HepG2 (cell line): Measurements from ENCODE around the gene PLCB4. TPM values are rescaled to one million over a fixed set of nuclear protein-coding genes. Genes with fewer than 3 reads are reported as not detected.

Source experiments
- ATAC-seq: fragments of 200-7000 bp; cut with Tn5 transposase; 3 replicates; pipeline ENCODE4 v1.9.1; 2020; ENCODE audit warnings: mild to moderate bottlenecking, moderate library complexity
- BruUV-seq: library from RNA; stranded (reverse); fragments of 400-500 nt; replicated peaks from 2 replicates; lab custom pipeline; 2021; lab: Mats Ljungman, UMichigan
- CTCF ChIA-PET: fragments of 300-600 bp; formaldehyde crosslinking; extraction: SDS; loops from one replicate; lab custom pipeline; 2021; ENCODE audit warnings: low total read pairs, inconsistent platforms, low intra/inter-chr PET ratio; lab: Yijun Ruan, JAX
- POLR2A ChIA-PET: fragments of 350-600 bp; sonication (Branson Sonifier 250); formaldehyde crosslinking; loops from one replicate; lab custom pipeline; 2020; ENCODE audit warnings: antibody characterized with exemption, inconsistent platforms; lab: Yijun Ruan, JAX
- DNase-seq: peaks from one replicate; pipeline ENCODE4 v3.0.0-alpha.2; 2015; ENCODE audit warnings: low spot score
- FAIRE-seq: peaks from 3 replicates; lab custom pipeline; 2011; peaks lifted over from hg19 to GRCh38; lab: Jason Lieb, UNC
- H2AFZ ChIP-seq: one replicate; pipeline ENCODE4 v1.6.1; 2011; ENCODE audit warnings: low read length, inconsistent platforms
- H3K27ac ChIP-seq: fragments of 300-600 bp; 3 replicates; pipeline ENCODE4 v1.8.0; 2011; ENCODE audit warnings: mixed run types, mild to moderate bottlenecking, mixed read lengths, low read length, inconsistent platforms; ENCODE audit not compliant: insufficient read depth; ENCODE audit errors: extremely low read length
- H3K27me3 ChIP-seq, 2 experiments: fragments of 200-600 bp in 1 of 2; 2 replicates in 1 of 2; 3 replicates in 1 of 2; pipeline versions ENCODE4 v1.6.0 to v1.8.0; 2011; ENCODE audit warnings: low read length in 2 of 2, mild to moderate bottlenecking in 2 of 2, moderate library complexity in 2 of 2, inconsistent platforms in 1 of 2; ENCODE audit not compliant: insufficient read depth in 2 of 2, control insufficient read depth in 1 of 2
- H3K36me3 ChIP-seq, 2 experiments: fragments of 200-600 bp in 1 of 2; replicated peaks in 1 of 2; 2 replicates in 1 of 2; 3 replicates in 1 of 2; pipeline versions ENCODE4 v1.5.1 to v1.8.0; 2011; ENCODE audit warnings: low read length in 2 of 2, inconsistent platforms in 1 of 2; ENCODE audit not compliant: insufficient read depth in 2 of 2, control insufficient read depth in 1 of 2
- H3K4me1 ChIP-seq: 2 replicates; pipeline ENCODE4 v1.5.1; 2012; ENCODE audit warnings: low read length, inconsistent platforms; ENCODE audit not compliant: insufficient read depth
- H3K4me2 ChIP-seq: 2 replicates; pipeline ENCODE4 v1.6.0; 2011; ENCODE audit warnings: low read depth, low read length, inconsistent platforms
- H3K4me3 ChIP-seq, 3 experiments: fragments of 200-600 bp in 1 of 3; sonication (generic), shearing (Covaris generic) in 1 of 3; replicated peaks in 1 of 3; 2 replicates each; pipeline ENCODE4 v1.5.1; 2011 to 2016; ENCODE audit warnings: low read length in 3 of 3, inconsistent platforms in 2 of 3, low read depth in 2 of 3, mild to moderate bottlenecking in 2 of 3, control low read depth in 1 of 3, mixed read lengths in 1 of 3; ENCODE audit not compliant: insufficient read depth in 1 of 3
- H3K79me2 ChIP-seq: one replicate; pipeline ENCODE4 v1.6.1; 2011; ENCODE audit warnings: low read length, inconsistent platforms; ENCODE audit not compliant: insufficient read depth
- H3K9ac ChIP-seq: 2 replicates; pipeline ENCODE4 v1.6.0; 2011; ENCODE audit warnings: mild to moderate bottlenecking, low read depth, low read length, inconsistent platforms; ENCODE audit not compliant: insufficient read depth
- H3K9me3 ChIP-seq: 2 replicates; pipeline ENCODE4 v1.5.1; 2012; ENCODE audit warnings: mild to moderate bottlenecking, low read length
- H4K20me1 ChIP-seq: 2 replicates; pipeline ENCODE4 v1.6.0; 2011; ENCODE audit warnings: inconsistent platforms, mild to moderate bottlenecking, low read length, moderate library complexity; ENCODE audit not compliant: insufficient read depth
- ELF1 ChIP-seq: sonication (generic); formaldehyde crosslinking; IDR thresholded peaks from 2 replicates; pipeline ENCODE4 v1.4.0; 2020; ENCODE audit warnings: missing genetic modification reagents
- KDM5A ChIP-seq: fragments of 200-600 bp; sonication (generic); IDR thresholded peaks from 2 replicates; pipeline ENCODE4 v1.7.0; 2018; ENCODE audit warnings: antibody characterized with exemption, mild to moderate bottlenecking, low read length, borderline replicate concordance
- KLF13 ChIP-seq: sonication (generic); formaldehyde crosslinking; IDR thresholded peaks from 2 replicates; pipeline ENCODE4 v1.4.0; 2020; ENCODE audit warnings: mild to moderate bottlenecking, missing genetic modification reagents
- NBN ChIP-seq: fragments of 450-650 bp; conservative IDR thresholded peaks from 2 replicates; pipeline ENCODE4 v1.6.1; 2017
- NFYC ChIP-seq: IDR thresholded peaks from 2 replicates; pipeline ENCODE4 v1.6.1; 2016; ENCODE audit warnings: missing genetic modification reagents, missing compliant biosample characterization
- SP4 ChIP-seq: sonication (generic); formaldehyde crosslinking; IDR thresholded peaks from 2 replicates; pipeline ENCODE4 v1.8.1; 2023; ENCODE audit warnings: mild to moderate bottlenecking, missing genetic modification reagents
- SRF ChIP-seq: IDR thresholded peaks from 2 replicates; pipeline ENCODE4 v1.6.1; 2011; ENCODE audit warnings: mild to moderate bottlenecking, low read depth, low read length, moderate library complexity
- ZNF263 ChIP-seq: sonication (generic); formaldehyde crosslinking; IDR thresholded peaks from 2 replicates; pipeline ENCODE4 v1.4.0; 2020; ENCODE audit warnings: missing genetic modification reagents
- ZNF317 ChIP-seq: sonication (generic); formaldehyde crosslinking; IDR thresholded peaks from 2 replicates; pipeline ENCODE4 v1.5.0; 2020; ENCODE audit warnings: mild to moderate bottlenecking, missing genetic modification reagents
- ZNF446 ChIP-seq: sonication (generic); formaldehyde crosslinking; IDR thresholded peaks from 2 replicates; pipeline ENCODE4 v1.5.0; 2020; ENCODE audit warnings: mild to moderate bottlenecking, missing genetic modification reagents
- ZNF460 ChIP-seq: sonication (generic); formaldehyde crosslinking; IDR thresholded peaks from 2 replicates; pipeline ENCODE4 v1.5.1; 2020; ENCODE audit warnings: missing genetic modification reagents, mild to moderate bottlenecking, borderline replicate concordance
- ZNF547 ChIP-seq: sonication (generic); formaldehyde crosslinking; IDR thresholded peaks from 2 replicates; pipeline ENCODE4 v1.5.1; 2020; ENCODE audit warnings: mild to moderate bottlenecking, missing genetic modification reagents
- ZNF766 ChIP-seq: sonication (generic); formaldehyde crosslinking; IDR thresholded peaks from 2 replicates; pipeline ENCODE4 v1.5.0; 2020; ENCODE audit warnings: missing genetic modification reagents, borderline replicate concordance
- WGBS: methylation state at CpG from one replicate; pipeline ENCODE4 v1.1.6; 2017; ENCODE audit warnings: low lambda C conversion rate; 5-methylcytosine and 5-hydroxymethylcytosine counted together
- in situ Hi-C: cut with HindIII; loops from 2 replicates; pipeline ENCODE4 v1.10.0; 2017; ENCODE audit warnings: low pct_unique_long_range_greater_than_20kb; ENCODE audit not compliant: extremely low pct_ligation_motif_present
- intact Hi-C: fragments of 100-400 bp; cut with micrococcal nuclease; formaldehyde crosslinking; loops from one replicate; pipeline ENCODE4 v1.10.0; 2022; ENCODE audit not compliant: unreplicated experiment
- polyA plus RNA-seq, 8 experiments: library from polyadenylated mRNA; depleted of rRNA in 3 of 8; stranded (reverse) in 7 of 8; unstranded in 1 of 8; fragments of >200 nt; fragmentation: Illumina TruSeq in 4 of 8; extraction: Trizol in 4 of 8; gene quantifications; 2 replicates each; pipeline versions ENCODE4 v1.2.1 to v1.2.3, GENCODE V29; 2011 to 2016; ENCODE audit warnings: low read depth in 4 of 8, missing spikeins in 1 of 8, mixed read lengths in 1 of 8; ENCODE audit not compliant: insufficient read depth in 1 of 8
- total RNA-seq, 5 experiments: library from RNA; depleted of rRNA; stranded (reverse); fragments of >200 nt; fragmentation: Illumina TruSeq; extraction: Trizol; gene quantifications; 2 replicates each; pipeline ENCODE4 v1.2.3, GENCODE V29; 2016; ENCODE audit warnings: low read depth in 1 of 5
- TF ChIP-seq, protein P1 (sequence below): sonication (generic); formaldehyde crosslinking; IDR thresholded peaks from 2 replicates; pipeline ENCODE4 v1.5.0; 2020; ENCODE audit warnings: missing genetic modification reagents
- TF ChIP-seq, protein P2 (sequence below): sonication (generic); formaldehyde crosslinking; IDR thresholded peaks from 2 replicates; pipeline ENCODE4 v1.9.0; 2022; ENCODE audit warnings: low read depth, missing genetic modification reagents

Gene PLCB4
- total and polyA plus RNA-seq, 2 of the 13 experiments (the other 11 are each of a cell fraction or from before 2014, with no cell fraction given) = 0.01 TPM; not detected in 1

DNA sequence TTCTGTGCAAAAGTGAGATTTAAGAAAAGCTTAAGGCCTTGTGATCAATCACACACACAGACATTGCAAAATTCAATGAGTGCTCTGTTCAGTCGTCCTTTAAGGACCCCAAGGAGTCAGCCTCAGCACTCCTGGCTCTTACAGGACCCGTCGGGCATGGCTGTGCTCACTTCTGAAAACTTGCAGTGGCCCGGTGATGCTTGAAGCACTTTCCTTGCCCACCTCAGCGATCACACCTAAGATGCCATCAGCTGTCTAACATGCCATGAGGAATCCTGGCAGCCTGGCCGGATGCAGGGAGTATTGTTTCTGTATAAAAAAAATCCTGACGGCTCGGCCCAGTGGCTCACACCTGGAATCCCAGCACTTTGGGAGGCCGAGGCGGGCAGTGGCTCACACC lies 344.1 kb downstream of the PLCB4 start:
- no peak overlapping the region for H3K27ac ChIP-seq
- peaks cover 0 to 7% of the 10 kb centered on the region in 2 experiments; a peak in 1 of 5 replicates for H3K27me3 ChIP-seq
- intact Hi-C loops = no loop called here
- POLR2A ChIA-PET = no interaction called here
- FAIRE-seq (no peak), DNase-seq (no peak), ATAC-seq (no peak)
- H2AFZ ChIP-seq = no peak overlapping the region
- no peaks in the 10 kb centered on the region for H3K9me3 ChIP-seq
- CTCF ChIA-PET = no interaction called here
- in situ Hi-C loops = loop anchor here (10.0 to 25.0 kb wide), 2 partner anchors 502 to 674 kb away; no protein-coding TSS in a partner anchor
- H3K4me2 ChIP-seq = no peak overlapping the region
- TF ChIP-seq ZNF460 (no peak), ELF1 (no peak), KDM5A (no peak), ZNF766 (no peak), SRF (no peak), ZNF446 (CRISPR knock-in tag) (no peak), NFYC (CRISPR knock-in tag) (no peak), ZNF317 (CRISPR knock-in tag) (no peak), SP4 (CRISPR knock-in tag) (no peak), KLF13 (no peak), NBN (no peak), ZNF263 (no peak), ZNF547 (CRISPR knock-in tag) (no peak)
- TF ChIP-seq, protein P1, sequence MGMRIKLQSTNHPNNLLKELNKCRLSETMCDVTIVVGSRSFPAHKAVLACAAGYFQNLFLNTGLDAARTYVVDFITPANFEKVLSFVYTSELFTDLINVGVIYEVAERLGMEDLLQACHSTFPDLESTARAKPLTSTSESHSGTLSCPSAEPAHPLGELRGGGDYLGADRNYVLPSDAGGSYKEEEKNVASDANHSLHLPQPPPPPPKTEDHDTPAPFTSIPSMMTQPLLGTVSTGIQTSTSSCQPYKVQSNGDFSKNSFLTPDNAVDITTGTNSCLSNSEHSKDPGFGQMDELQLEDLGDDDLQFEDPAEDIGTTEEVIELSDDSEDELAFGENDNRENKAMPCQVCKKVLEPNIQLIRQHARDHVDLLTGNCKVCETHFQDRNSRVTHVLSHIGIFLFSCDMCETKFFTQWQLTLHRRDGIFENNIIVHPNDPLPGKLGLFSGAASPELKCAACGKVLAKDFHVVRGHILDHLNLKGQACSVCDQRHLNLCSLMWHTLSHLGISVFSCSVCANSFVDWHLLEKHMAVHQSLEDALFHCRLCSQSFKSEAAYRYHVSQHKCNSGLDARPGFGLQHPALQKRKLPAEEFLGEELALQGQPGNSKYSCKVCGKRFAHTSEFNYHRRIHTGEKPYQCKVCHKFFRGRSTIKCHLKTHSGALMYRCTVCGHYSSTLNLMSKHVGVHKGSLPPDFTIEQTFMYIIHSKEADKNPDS = no peak
- TF ChIP-seq, protein P2, sequence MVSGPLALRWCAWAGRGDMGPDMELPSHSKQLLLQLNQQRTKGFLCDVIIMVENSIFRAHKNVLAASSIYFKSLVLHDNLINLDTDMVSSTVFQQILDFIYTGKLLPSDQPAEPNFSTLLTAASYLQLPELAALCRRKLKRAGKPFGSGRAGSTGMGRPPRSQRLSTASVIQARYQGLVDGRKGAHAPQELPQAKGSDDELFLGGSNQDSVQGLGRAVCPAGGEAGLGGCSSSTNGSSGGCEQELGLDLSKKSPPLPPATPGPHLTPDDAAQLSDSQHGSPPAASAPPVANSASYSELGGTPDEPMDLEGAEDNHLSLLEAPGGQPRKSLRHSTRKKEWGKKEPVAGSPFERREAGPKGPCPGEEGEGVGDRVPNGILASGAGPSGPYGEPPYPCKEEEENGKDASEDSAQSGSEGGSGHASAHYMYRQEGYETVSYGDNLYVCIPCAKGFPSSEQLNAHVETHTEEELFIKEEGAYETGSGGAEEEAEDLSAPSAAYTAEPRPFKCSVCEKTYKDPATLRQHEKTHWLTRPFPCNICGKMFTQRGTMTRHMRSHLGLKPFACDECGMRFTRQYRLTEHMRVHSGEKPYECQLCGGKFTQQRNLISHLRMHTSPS (CRISPR knock-in tag) = no peak
- H3K36me3 ChIP-seq = no peaks in the 10 kb centered on the region
- H4K20me1 ChIP-seq = no peaks in the 10 kb centered on the region
- no peaks in the 10 kb centered on the region for H3K4me1 ChIP-seq
- no peak overlapping the region for H3K9ac ChIP-seq
- no TSS peak for BruUV-seq
- H3K79me2 ChIP-seq = no peaks in the 10 kb centered on the region
- WGBS = 42% methylated on average over 10 of the region's 10 CpGs
- H3K4me3 ChIP-seq = no peak overlapping the region
